ENCODE measurements around the gene VDAC1.

The VDAC1 gene

DNA sequence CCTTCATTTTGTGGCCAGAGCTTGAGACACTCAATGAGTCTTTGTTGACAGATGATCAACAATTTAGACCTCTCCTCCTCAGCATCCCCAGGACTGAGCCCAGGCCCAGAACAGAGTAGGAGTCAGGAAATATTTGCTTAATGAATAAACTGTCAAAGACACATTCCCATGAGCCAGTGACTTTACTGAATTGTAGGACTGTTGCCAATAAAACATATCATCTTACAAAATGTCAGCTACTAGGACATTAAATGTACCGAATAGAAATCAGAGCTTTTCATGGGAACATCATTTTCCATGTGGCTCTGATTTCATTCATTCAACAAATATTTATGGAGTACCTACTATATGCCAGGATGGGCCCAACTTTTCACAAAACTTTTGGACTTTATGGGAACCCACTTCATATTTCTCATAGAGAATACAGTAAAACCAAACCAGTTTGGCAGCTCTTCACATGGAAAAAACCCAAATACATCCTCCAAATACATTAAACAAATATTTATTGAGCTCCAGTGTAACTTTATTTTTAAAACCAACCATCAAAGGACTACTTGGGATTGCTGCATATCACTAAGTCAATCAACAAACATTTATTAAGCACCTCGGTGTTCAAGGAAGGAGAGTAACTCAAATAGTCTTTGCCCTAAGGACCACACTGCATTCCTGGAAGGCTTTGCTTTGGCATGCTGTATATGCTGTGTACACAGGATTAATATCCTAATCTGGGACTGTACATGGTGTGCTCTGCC lies 11.4 kb downstream of the VDAC1 start:
- H3K4me1 ChIP-seq, result peaks cover 5 to 64% (median 50%) of the 10 kb centered on the region in 4 donors
- no peak overlapping the region for H3K4me3 ChIP-seq
- intact Hi-C loops (cut with DNase I; ENCODE audit: low total_unique reads), result no loop called here
- H3K27ac ChIP-seq, result peak overlapping the region; percentile 6 to 48
- no peaks in the 10 kb centered on the region for H3K27me3 ChIP-seq
- DNase-seq, result no peak
- TF ChIP-seq, protein P1, sequence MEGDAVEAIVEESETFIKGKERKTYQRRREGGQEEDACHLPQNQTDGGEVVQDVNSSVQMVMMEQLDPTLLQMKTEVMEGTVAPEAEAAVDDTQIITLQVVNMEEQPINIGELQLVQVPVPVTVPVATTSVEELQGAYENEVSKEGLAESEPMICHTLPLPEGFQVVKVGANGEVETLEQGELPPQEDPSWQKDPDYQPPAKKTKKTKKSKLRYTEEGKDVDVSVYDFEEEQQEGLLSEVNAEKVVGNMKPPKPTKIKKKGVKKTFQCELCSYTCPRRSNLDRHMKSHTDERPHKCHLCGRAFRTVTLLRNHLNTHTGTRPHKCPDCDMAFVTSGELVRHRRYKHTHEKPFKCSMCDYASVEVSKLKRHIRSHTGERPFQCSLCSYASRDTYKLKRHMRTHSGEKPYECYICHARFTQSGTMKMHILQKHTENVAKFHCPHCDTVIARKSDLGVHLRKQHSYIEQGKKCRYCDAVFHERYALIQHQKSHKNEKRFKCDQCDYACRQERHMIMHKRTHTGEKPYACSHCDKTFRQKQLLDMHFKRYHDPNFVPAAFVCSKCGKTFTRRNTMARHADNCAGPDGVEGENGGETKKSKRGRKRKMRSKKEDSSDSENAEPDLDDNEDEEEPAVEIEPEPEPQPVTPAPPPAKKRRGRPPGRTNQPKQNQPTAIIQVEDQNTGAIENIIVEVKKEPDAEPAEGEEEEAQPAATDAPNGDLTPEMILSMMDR (IDR thresholded peaks at IDR 0.05), result no peak
- H3K36me3 ChIP-seq, result peaks cover 25 to 37% (median 30%) of the 10 kb centered on the region in 3 donors
- no peaks in the 10 kb centered on the region for H3K9me3 ChIP-seq

DNA sequence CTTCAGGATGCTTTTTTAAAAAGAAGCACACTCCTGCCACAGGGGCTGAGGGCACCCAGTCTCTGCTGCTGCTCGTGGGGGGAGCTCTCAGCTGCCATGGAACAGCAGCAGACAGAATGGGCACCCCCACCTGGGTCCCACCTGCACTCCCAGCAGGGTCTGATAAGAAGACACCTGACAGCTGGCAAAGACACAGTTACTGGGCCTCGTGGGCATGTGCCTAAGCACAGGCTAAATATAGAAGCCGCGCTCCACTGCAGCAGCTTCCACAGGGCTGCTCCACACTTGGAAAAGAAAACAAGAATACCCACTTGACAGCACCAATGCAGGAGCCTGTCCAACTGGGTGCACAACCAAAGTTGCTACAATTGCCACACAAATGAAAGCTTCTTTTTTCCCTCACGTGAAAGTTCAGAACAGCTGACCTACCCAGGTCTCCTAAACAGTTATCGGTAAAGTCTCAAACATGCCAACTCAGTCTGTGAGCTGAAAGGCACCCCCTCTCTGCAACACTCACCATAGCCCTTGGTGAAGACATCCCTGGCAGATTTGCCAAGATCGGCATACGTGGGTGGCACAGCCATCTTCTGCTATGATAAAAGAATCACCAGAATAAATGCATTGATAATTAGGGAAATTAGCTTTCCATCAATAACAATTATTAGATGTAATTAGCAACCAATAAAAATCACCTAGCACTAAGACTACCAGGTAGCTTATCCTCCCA lies 12.2 kb downstream of the VDAC1 start:
- intact Hi-C loops (cut with DNase I; ENCODE audit: low total_unique reads), result no loop called here
- no peak overlapping the region for H3K4me3 ChIP-seq
- TF ChIP-seq, protein P1 (IDR thresholded peaks at IDR 0.05), result no peak
- H3K36me3 ChIP-seq, result peaks cover 32 to 44% (median 35%) of the 10 kb centered on the region in 3 donors
- no peaks in the 10 kb centered on the region for H3K9me3 ChIP-seq
- H3K27ac ChIP-seq, result peak overlapping the region; percentile 6 to 48
- peak in 1 of 2 donors; percentile 70 for DNase-seq
- peaks cover 5 to 57% (median 50%) of the 10 kb centered on the region in 4 donors for H3K4me1 ChIP-seq
- no peaks in the 10 kb centered on the region for H3K27me3 ChIP-seq

DNA sequence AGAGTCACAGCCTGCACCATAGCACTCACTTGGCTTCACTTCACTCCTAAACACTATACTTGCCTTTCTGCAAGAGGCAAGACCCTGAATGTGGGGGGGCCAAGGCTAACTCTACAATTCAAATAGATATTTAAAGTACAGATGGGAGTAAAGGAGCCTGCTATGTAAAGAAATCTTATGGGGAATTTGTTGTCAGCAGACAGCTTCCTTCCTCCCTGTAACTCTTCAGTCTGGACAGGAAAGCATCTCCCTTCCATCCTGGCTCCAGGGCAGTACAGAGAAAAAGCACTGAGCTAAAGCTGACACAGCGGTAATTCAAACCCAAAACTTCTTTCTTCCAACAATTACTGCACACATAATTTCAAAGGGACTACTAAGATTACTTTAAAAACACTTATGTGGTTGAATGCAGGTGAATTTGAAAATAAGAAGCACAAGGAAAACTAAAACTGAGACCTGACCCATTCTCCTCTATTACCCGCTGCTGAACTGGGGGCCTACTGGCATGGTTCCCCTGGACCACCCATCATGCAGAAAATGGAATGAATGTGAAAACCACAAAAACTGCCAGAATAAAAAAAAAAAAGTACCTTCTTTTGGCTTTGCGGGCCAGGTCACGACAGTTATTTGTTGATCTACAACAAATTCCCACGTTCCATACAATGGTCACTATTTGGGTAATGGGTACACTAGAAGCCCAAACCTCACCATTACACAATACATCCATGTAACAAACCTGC lies 13.4 kb downstream of the VDAC1 start:
- intact Hi-C loops (cut with DNase I; ENCODE audit: low total_unique reads), result no loop called here
- Histone ChIP-seq H3K4me3 (no peak overlapping the region), H3K4me1 (peaks cover 5 to 49% (median 41%) of the 10 kb centered on the region in 4 donors), H3K27ac (peak overlapping the region in 1 of 2 donors; percentile 6), H3K27me3 (no peaks in the 10 kb centered on the region), H3K36me3 (peaks cover 43 to 55% (median 44%) of the 10 kb centered on the region in 3 donors), H3K9me3 (no peaks in the 10 kb centered on the region)
- TF ChIP-seq, protein P1 (IDR thresholded peaks at IDR 0.05), result no peak
- no peak for DNase-seq

DNA sequence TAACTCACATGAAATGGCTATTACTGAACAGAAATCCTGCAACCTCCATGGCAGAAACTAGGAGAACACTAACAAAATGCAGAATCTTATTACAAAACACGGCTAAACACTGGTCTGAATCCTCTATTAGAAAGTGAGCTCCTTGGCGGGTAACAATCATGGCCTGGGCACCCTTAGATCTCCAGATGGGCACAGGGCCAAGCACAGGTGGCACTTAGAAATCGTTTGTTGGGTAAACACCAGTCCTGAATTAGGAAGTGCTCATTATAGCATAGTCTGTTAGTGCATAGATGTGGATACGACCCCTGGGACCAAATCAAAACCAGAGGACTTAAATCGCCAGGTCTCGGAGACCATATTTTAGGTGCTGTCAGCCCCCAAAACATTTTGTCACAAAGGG lies 14.4 kb downstream of the VDAC1 start:
- Histone ChIP-seq H3K9me3 (no peaks in the 10 kb centered on the region), H3K4me1 (peaks cover 5 to 48% (median 35%) of the 10 kb centered on the region in 4 donors), H3K27ac (no peak overlapping the region), H3K27me3 (no peaks in the 10 kb centered on the region), H3K4me3 (no peak overlapping the region), H3K36me3 (peaks cover 45 to 64% (median 53%) of the 10 kb centered on the region in 3 donors)
- DNase-seq, result no peak
- intact Hi-C loops (cut with DNase I; ENCODE audit: low total_unique reads), result no loop called here
- TF ChIP-seq, protein P1 (IDR thresholded peaks at IDR 0.05), result no peak

DNA sequence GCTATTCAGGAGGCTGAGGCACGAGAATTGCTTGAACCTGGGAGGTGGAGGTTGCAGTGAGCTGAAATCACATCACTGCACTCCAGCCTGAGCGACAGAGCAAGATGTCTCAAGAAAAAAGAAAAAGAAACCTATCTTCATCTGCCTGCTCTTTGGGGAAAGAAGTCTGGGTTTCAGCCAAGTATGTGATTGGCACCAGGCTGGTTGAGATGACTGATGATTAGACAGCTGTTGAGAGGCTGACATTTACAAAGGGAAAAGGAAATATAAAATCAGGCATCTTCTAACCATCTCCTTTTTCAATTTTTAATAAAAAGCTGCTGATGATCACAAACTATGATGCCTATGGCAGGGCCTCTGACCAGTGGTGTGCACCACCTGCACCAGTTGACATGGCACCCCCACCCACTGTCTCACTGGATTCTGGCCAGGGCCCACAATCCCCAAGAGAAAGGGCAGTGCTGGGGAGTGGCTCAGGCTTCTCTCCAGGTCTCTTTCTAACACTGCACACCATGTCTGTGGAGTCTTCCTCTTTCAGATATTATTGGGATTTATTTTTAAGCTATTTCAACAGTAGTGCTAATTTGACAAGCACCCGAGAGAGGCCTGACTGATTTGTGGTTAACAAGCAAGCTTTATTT lies 19.1 kb downstream of the VDAC1 start:
- no peak for DNase-seq
- Histone ChIP-seq H3K36me3 (peaks cover 69 to 96% (median 86%) of the 10 kb centered on the region in 3 donors), H3K27ac (no peak overlapping the region), H3K27me3 (no peaks in the 10 kb centered on the region), H3K4me1 (peaks cover 0 to 12% (median 5%) of the 10 kb centered on the region in 4 donors), H3K4me3 (no peak overlapping the region), H3K9me3 (no peaks in the 10 kb centered on the region)
- TF ChIP-seq, protein P1 (IDR thresholded peaks at IDR 0.05), result no peak
- intact Hi-C loops (cut with DNase I; ENCODE audit: low total_unique reads), result no loop called here

All from tibial artery (tissue), 4 donors.